Activated CD4-positive, alpha-beta T cell treated with anti-CD3 and anti-CD28 coated beads, Interleukin-2, amount 50 U/mL, for 4 hours (primary cell): ENCODE measurements around the gene C1orf198.

Experiments
- DNase-seq, 2 experiments: peaks; one replicate each; pipeline ENCODE4 v3.0.0-alpha.2; 2020

C1orf198 gene

DNA sequence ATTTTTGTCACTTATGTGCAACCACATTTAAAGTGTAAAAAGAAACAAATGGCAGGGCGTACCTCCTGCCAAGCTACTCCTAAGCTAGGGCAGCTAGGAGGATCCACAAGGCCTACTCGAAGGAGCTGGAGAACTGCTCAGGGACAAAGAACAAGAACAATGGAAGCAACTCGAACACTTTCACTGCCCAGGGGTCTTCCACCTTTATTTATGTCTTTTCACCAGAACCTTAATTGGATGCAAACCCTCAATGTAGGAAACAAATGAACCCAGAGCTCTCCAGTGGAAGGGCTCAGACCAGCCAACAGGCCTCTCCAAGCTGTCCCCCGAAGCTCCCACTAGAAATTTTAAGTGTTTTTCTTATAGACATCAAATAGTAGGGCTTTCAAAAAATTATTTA, 39.9 kb downstream of the C1orf198 start:
- DNase-seq = no peak

DNA sequence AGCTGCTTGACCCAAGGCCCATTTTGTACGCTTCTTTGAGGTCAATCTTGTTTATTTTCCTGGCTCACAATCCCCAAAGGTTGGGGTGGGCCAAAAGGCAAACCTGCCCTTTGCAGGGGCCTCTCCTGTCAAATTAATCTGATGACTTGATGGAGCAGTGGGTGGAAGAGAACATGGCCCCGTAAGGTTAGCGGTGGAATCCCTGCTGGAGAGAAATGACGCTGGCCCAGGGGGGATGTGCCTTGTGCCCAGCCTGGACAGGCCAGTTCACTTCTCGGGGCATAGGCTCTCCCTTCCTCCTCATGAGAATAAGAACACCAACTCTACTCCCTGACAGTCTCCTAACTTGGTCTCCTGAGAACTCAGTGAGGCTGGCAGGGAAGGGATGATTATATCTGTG, 40.5 kb downstream of the C1orf198 start:
- DNase-seq = no peak

DNA sequence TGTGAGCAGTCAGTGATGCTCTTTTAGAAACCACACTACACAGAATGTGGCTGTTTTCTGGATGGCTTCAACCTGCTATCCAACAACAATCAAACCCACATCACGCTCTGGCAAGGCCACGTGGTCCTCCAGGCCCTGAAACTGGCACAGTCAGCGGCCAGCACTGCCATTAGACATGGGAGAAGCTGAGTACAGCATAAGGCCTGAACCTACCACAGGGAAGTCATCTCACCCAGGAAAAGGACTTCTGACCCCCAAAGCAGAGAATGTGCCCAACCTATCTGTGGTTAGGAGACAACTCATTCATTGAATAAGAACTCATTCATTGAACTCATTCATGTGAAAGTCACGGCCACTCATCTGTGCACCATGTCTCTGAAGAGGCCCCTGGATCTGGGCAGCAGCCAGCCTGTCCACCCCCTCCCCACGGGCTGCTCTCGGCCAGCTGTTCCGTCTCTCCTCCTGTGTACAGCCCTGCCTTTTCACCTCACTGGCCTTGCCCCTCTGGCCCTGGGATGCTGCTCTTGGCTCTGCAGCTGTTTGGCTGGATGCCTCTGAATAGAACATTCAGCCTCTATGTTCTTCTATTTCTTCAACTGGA, 41.1 kb downstream of the C1orf198 start:
- DNase-seq = no peak

GRCh38 chr1:230826166-230826875, 42.0 kb downstream of the C1orf198 start:
- DNase-seq = no peak

GRCh38 chr1:230825761-230826160, 42.6 kb downstream of the C1orf198 start:
- DNase-seq = no peak

- DNase-seq = no peak
These were observed 43.2 kb downstream of the C1orf198 start for GRCh38 chr1:230824919-230825721.

GRCh38 chr1:230824551-230824918, 43.8 kb downstream of the C1orf198 start:
- DNase-seq = no peak

DNA sequence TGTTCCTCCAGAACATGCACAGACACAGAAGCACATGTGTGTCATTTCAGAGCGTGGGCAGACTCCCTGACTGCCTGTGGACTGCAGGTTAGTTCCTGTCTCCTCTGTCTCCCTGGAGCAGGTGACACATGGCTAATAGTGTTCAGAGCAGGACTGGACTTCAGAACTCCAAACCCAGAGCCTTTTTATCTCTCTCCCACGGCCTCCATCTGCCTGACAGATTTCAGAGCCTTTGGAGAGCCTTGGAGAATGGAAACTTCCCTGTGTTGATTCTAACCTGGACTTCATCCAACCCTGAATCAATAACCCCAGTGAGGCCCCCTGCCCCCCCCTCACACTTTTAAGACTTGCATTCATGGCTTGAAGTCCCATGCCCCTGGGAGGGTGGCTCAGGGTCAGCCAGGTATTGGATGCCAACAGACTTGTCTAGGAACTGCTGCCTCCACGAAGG, 44.4 kb downstream of the C1orf198 start:
- DNase-seq = no peak

GRCh38 chr1:230823426-230823825, 44.9 kb downstream of the C1orf198 start:
- DNase-seq = no peak

GRCh38 chr1:230822092-230822581, 46.2 kb downstream of the C1orf198 start:
- no peak for DNase-seq

GRCh38 chr1:230821346-230821745, 47.0 kb downstream of the C1orf198 start:
- DNase-seq = no peak

GRCh38 chr1:230820568-230820967, 47.8 kb downstream of the C1orf198 start:
- DNase-seq = no peak

DNA sequence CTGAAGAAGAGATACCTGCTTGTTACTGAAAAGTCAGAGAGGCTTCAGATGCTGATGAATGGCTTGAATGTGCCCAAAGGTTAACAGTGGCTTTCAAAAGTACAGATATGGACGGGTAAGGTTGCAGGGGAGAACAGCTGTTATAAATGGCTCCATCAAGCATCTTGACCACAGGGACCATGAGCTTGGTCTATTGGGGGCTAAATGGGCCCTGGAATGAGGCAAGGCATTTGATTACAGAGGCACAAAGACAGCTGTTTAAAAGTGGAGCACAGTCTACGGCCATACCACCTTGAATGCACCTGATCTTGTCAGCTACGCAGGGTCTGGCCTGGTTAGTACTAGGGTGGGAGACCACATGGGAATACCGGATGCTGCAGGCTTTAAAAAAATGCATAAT, 48.3 kb downstream of the C1orf198 start:
- DNase-seq = no peak

DNA sequence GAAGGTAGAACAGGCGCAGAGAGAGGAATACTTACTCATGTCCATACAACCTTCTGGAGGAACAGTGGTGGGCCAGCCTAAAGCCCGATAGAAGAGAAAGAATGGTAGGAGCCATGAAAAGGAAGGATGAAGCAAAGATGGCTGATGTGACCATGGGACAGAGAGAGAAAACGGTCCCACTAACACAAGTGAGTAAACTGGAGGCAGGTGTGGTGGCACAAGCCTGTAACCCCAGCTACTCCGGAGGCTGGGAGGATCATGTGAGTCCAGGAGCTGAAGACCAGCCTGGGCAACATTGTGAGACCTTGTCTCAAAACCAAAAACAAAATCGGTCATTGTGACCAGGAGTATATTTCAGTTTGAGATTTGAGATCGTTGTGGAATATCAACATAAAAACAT, 49.4 kb downstream of the C1orf198 start:
- no peak for DNase-seq

DNA sequence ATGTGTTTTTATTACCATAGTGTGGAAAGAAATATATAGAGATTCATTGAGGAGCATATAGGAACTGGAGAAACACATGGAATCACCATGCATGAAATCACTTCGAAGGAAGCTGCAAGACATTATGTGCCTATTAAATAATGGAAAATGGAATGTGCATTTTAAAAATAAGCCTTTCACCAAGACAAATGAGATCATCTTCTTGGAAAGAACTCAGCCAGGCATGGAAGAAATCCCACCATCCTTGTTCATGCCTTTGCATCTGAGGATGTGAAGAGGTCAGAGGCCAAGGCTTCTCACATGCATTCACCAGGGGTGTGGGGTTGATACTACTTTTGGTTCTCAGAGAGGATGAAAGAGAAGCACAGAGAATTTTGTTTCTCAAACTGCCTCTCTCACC, 50.0 kb downstream of the C1orf198 start:
- DNase-seq = no peak

DNA sequence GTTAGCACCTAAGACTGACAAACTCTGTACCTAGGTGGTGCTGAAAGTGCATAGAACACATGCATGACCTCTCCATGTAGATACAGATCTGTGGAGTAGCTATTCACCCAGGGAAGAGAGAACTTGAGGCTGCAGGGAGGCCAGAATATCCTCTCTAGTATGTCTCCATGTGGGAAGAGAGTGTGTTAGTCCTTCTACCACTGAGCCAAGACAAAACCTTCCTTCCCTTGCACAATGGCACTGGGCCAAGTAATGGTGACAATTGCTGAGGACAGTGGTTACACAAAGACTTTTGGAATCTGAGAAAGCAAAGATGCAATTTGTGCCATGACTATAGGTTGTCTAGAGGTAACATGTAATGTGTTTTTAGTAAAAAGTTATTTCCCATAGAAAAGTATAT, 52.3 kb downstream of the C1orf198 start:
- no peak for DNase-seq

DNA sequence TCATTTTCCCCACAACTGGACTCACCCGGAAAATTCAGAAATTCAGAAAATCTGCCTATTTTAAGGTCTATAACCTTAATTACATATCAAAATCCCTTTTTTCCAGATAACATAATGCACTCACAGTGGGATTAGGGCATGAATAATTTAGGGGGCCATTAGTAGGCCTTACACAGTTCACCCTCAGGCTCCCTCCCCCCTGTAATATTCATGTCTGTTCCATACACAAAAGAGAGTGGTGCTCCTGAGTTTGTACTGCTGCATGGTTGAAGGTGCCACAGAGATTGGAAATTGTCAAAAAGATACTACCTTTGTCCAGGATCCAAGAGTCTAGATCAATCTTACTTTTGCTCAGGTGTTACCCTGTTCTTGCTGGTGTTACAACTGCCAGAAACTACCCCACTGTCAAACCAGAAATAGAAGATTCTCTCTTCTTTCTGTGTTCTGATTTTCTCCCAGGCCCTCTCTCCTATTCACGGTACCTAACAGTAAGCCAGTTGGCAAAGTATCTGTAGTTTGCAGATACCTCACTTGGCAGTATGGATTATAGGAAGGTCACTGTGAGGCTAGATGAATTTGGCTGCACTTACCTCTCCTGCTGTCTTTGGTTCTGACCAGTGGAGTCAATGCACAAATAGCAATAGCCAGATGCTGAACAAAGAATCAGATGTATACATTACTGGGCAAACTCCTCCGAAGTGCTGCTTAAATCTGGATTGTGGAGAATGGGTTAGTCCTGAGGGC, 53.2 kb downstream of the C1orf198 start:
- DNase-seq = no peak

DNA sequence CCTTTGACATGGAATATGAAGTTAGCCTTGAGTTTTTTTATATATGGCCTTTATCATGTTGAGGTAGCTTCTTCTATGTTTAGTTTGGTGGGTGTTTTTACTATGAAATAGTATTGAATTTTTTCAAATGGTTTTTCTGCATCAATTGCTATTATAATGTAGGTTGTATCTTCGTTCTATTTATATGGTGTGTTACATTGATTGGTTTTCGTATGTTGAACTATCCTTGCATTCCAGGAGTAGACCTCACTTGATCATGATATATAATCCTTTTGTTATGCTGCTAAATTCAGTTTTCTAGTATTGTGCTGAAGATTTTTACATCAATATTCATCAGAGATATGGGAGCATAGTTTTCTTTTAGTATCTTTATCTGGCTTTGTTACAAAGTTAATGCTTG, 55.8 kb downstream of the C1orf198 start:
- DNase-seq = no peak

GRCh38 chr1:230809256-230809990, 58.9 kb downstream of the C1orf198 start:
- DNase-seq = no peak

DNA sequence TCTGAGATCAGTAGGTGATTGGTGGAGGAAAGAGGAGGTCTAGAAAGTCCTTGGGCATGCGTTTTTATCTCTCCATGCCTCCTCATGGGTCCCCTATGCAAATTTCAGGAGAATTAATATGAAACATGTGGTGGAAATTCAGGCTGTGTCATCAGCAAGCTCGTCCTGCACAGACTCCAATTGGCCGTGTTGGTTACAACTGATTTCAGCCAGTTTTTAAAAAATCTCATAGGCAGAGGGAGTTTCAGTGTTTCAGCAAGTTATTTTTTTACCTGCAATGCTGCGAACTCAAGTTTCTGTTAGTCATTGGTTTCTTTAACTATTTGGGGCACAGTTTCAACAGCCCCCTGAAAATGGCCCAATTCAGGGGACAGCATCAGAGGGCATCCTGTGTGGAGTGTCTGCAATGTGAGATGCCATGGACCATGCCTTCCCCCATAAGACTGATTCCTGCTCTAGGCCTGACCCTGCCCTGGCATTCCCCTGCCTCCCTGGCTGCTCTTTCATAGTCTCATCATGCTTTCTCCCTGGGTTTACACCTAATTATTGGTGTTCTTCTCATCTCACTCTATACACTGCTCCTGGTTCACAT, 59.9 kb downstream of the C1orf198 start:
- no peak for DNase-seq

DNA sequence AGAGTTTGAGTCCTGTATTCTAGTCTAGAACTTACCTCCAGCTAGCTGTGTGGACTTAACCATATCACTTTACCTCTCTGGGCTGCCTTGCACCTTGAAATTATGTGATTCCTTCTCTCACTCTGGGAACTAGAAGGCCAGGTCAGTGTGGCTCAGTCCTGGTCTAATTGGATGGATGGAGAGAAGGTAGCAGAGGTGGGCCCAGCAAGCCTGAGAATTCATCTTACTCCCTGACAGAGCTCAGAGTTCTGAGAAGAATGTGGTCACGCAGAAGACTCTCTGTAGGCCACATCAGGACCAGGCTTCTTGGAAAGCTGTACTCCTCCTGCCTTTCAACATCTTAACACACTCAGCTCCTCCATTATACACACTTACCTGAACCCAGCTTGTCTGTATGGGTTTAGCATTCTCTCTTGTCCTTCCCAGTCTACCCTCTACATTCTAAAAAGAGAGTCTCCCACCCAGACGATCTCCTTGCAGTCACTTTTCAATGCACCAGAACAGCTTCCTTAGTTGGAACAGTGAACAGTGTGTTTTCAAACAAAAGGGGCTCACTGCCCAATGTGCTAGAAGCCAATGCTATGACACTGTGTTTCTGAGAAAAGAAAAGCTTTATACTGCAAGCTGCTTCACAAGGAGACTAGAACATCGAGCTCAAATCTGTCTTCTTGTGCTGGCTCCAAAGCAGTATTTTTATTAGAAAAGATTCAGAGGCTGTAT, 60.6 kb downstream of the C1orf198 start:
- DNase-seq = no peak
